ENCODE data around the gene WHRN. TPM values are rescaled to one million over a fixed set of nuclear protein-coding genes. Genes with fewer than 3 reads are reported as not detected.
A peak's percentile ranks its signal among the peaks of the same experiment; 100 is the strongest.

The WHRN gene
- total RNA-seq, 2 donors from 2014 or later, result 3.3 to 3.6 TPM

DNA sequence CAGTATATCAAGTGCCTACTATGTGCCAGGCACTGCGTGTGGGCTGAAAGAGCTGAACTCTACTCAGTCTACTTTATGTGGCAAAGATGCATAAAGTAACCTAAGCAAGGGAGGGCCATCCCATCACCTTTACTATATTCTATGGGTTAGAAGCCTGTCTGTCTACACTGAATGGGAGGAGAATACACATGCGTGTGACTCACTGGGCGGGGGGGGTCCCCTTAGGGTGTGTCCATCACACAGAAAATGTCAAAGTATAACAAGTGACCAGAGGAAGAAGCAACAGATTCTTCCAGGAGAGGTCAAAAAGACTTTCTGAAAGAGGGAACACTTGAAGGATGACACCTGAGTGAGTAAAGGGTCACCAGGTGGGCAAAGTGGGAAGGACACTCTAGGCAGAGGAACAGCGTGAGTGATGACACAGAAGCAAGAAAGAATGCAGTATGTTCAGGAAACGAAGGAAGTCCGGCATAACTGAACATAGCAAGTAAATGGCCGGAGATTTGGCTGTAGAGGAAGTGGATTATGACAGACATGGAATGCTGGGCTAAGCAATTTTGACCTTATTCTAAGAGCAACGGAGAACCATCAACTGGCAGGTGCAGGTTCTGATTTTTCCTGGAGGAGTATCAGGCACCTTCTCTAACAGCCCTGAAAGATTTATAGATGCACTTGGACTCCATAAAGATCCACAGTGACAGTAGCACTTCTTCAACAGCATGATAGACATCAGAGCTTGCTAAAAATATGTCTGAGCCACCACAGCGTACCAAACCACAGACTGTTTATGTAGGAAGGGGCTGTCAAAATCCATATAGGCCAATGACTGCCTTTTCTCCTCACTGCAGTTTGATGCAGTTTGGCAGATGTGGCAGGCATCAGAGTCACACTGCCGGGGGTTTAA is 8.0 kb upstream of the WHRN start:
- Histone ChIP-seq H3K4me3 (no peak overlapping the region), H3K36me3 (no peaks in the 10 kb centered on the region), H3K9ac (ENCODE audit: low read depth in 2 of 2, low read length in 2 of 2) (no peak overlapping the region), H3K4me1 (no peaks in the 10 kb centered on the region), H3K27me3 (no peaks in the 10 kb centered on the region), H3K9me3 (no peaks in the 10 kb centered on the region), H3K27ac (no peak overlapping the region)
- no peak for DNase-seq
- TF ChIP-seq CTCF (IDR thresholded peaks at IDR 0.05), result no peak
- intact Hi-C loops (cut with DNase I), result no loop called here

DNA sequence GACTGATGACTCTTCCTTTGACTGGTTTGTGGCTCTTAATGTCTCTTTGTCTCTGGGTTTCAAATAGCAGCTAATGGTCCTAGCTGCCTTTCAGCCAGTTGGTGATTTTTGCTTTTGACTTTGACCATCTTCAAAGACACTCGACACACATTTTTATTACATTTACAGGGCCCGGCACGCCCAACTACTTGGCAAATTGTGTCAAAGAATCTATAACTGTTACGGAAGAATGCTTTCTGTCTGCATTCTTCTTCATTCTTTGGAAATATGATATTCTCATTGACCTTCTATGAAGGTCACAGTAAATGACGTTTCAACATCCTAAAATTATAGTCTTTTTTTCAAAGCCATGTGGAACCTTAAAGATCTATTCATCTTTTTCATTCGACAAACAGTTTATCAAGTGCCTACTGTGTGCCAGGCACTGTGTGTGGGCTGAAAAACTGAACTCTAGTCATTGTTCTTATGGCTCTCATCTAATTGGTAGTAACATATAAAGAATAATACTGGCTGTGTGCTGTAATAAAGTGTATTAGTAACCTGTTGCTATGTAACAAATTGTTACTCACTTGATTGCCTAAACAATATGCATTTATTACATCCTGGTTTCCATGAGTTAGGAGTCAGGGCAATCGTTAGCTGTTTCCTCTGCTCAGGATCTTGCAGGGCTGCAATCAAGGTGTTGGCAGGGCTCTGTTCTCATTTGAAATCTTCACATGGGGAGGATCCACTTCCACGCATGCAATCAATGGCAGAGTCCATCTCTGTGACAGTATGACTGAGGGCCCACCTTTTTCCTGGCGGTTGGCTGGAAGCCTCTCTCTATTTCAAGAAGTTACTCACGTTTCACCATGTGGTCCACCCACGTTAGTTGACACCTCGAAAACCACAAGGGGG is 7.0 kb upstream of the WHRN start:
- Histone ChIP-seq H3K4me1 (no peaks in the 10 kb centered on the region), H3K4me3 (no peak overlapping the region), H3K36me3 (no peaks in the 10 kb centered on the region), H3K27ac (no peak overlapping the region), H3K9me3 (no peaks in the 10 kb centered on the region), H3K27me3 (no peaks in the 10 kb centered on the region), H3K9ac (ENCODE audit: low read depth in 2 of 2, low read length in 2 of 2) (no peak overlapping the region)
- intact Hi-C loops (cut with DNase I), result no loop called here
- no peak for TF ChIP-seq CTCF (IDR thresholded peaks at IDR 0.05)
- peak; percentile 30 for DNase-seq

DNA sequence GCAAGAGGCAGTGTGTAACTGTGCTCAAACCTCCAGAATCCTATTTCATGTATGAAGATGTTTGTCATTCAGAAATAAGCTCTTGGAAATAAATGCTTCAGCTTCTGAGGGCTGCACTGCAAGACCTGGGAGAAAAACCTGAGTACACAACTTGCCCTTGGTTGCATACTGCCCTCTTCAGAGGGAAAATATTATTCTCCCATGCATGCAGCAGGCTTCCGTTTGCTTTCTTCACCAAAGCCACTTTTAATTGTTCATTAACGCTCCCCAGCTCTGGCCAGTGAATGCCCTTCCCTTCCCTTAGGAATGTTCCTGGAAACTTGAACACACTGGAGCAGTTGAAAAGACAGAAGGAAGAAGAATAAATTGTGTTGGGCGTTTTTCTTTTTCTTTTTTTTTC is 2.5 kb upstream of the WHRN start:
- TF ChIP-seq CTCF (IDR thresholded peaks at IDR 0.05), result peak; percentile 22
- H3K27ac ChIP-seq, result no peak overlapping the region
- H3K4me1 ChIP-seq, result peaks cover 3% of the 10 kb centered on the region
- no peaks in the 10 kb centered on the region for H3K27me3 ChIP-seq
- no peaks in the 10 kb centered on the region for H3K9me3 ChIP-seq
- intact Hi-C loops (cut with DNase I), result no loop called here
- DNase-seq, result no peak
- no peak overlapping the region for H3K9ac ChIP-seq (ENCODE audit: low read depth in 2 of 2, low read length in 2 of 2)
- no peaks in the 10 kb centered on the region for H3K36me3 ChIP-seq
- H3K4me3 ChIP-seq, result no peak overlapping the region

DNA sequence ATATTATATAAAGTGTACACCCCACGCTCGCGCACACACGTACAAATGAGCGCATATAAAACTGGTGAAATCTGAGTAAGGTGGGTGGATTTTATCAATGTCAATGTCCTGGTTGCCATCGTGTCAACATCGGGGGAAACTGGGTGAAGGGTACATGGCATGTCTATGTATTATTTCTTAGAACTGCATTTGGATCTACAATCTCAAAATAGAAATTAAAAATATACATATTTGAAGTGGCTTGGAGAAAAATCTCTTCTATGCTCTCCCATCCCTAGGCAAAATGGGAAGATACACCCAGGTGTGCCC is 763 bp upstream of the WHRN start:
- no peak for DNase-seq
- intact Hi-C loops (cut with DNase I), result no loop called here
- Histone ChIP-seq H3K36me3 (no peaks in the 10 kb centered on the region), H3K27ac (no peak overlapping the region), H3K9me3 (no peaks in the 10 kb centered on the region), H3K27me3 (no peaks in the 10 kb centered on the region), H3K4me3 (peak overlapping the region; percentile 61), H3K9ac (ENCODE audit: low read depth in 2 of 2, low read length in 2 of 2) (peak overlapping the region; percentile 52 to 80), H3K4me1 (peaks cover 3% of the 10 kb centered on the region)
- no peak for TF ChIP-seq CTCF (IDR thresholded peaks at IDR 0.05)

DNA sequence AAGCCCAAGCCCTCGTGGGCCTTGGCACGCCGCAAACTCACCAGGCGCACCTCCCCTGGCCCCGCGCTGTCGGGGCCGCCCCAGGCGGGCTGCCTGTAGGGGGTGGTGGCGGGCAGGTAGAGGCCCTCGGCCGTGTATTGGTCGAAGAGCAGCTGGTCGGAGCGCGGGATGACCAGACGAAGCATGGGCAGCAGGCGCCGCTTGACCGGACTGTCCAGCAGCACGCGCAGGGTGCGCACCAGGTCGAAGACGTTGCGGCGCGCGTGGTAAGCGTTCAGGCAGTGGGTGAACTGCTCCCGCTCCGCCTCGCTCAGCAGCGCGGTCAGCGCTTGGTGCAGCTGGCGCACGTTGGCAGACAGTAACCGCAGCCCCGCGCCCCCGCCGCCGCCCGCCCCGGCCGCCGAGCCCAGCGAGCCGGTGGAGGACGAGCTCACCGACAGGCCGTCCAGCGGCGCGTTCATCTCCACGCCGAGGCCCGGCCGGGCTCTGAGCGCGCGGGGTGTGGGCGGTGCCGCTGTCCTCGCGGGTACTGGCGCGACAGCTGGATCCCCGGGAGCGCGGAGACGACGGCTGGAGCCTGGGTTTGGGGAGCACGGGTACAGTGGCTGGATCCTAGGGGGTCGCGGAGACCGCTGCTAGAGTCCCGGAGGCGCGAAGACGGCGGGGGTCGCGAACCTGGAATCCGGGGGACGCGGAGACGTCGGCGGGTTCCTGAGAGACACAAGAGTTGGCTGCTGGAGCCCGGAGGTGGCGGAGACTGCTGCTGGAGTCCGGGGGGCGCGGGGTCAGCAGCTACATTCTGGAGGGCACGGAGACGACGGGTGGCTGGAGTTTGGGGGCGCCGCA is 709 bp downstream of the WHRN start:
- H3K4me1 ChIP-seq, result peaks cover 3% of the 10 kb centered on the region
- H3K36me3 ChIP-seq, result no peaks in the 10 kb centered on the region
- intact Hi-C loops (cut with DNase I), result no loop called here
- H3K27me3 ChIP-seq, result no peaks in the 10 kb centered on the region
- peak overlapping the region; percentile 52 to 80 for H3K9ac ChIP-seq (ENCODE audit: low read depth in 2 of 2, low read length in 2 of 2)
- H3K9me3 ChIP-seq, result no peaks in the 10 kb centered on the region
- peak overlapping the region; percentile 53 for H3K27ac ChIP-seq
- DNase-seq, result peak; percentile 42
- peak overlapping the region; percentile 61 for H3K4me3 ChIP-seq
- no peak for TF ChIP-seq CTCF (IDR thresholded peaks at IDR 0.05)

All from colonic mucosa (tissue), 4 donors.